Measurements from ENCODE around the gene MRM1. TPM values are rescaled to one million over a fixed set of nuclear protein-coding genes. Genes with fewer than 3 reads are reported as not detected.

MRM1 gene
- total RNA-seq, 1 experiment from 2014 or later: 10.0 TPM

DNA sequence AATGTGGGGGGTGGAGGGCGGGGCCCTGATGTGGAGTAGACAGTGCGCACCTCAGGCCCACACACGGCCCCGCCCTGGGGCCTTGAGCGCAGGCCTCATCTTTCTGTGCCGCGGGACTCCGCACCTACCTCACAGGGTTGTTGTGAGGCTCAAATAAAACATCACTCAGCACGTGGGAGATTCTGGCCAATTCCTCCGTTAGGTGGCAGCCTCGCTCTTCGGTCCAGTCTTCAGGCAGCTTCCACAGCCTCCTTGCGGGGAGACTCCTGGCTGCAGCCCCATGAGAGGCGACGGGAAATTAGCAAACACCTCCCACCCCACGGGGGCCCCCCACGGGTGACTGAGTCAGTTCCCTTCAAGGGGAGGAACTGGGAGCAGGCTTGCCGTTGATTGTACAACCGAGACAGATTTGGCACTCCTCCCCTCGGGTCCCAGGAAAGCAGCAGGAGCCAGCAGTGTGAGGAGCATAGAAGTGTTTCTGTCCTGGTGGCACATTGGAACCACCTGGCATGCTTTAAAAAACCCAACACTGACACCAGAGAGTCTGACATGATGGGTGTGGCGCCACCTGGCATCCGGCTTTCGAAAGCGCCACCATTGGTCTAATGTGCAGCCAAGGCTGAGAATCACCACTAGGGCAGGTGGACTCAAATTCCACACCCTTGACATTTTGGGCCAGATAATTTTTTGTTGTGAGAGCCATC, 7.6 kb downstream of the MRM1 start:
- intact Hi-C loops (cut with micrococcal nuclease): loop anchor here (10.0 kb wide), 1 partner anchor 766 kb away; the partner anchor contains the start of gene C17orf78
- DNase-seq (ENCODE audit: unreplicated experiment): peak; percentile 62
- H3K27ac Mint-ChIP-seq (ENCODE audit: low read depth, unreplicated experiment): peak overlapping the region; percentile 28
- H3K4me1 Mint-ChIP-seq (ENCODE audit: insufficient read depth, unreplicated experiment): peaks cover 26% of the 10 kb centered on the region
- H3K4me3 Mint-ChIP-seq (ENCODE audit: unreplicated experiment): no peak overlapping the region
- peaks cover 16% of the 10 kb centered on the region for H3K36me3 Mint-ChIP-seq (ENCODE audit: insufficient read depth, unreplicated experiment)
- POLR2A ChIA-PET: interaction anchor here (1.0 kb wide), 1 partner anchor 63 kb away, joined by 3 read pairs; no protein-coding TSS in a partner anchor
- TF ChIP-seq, protein P1, sequence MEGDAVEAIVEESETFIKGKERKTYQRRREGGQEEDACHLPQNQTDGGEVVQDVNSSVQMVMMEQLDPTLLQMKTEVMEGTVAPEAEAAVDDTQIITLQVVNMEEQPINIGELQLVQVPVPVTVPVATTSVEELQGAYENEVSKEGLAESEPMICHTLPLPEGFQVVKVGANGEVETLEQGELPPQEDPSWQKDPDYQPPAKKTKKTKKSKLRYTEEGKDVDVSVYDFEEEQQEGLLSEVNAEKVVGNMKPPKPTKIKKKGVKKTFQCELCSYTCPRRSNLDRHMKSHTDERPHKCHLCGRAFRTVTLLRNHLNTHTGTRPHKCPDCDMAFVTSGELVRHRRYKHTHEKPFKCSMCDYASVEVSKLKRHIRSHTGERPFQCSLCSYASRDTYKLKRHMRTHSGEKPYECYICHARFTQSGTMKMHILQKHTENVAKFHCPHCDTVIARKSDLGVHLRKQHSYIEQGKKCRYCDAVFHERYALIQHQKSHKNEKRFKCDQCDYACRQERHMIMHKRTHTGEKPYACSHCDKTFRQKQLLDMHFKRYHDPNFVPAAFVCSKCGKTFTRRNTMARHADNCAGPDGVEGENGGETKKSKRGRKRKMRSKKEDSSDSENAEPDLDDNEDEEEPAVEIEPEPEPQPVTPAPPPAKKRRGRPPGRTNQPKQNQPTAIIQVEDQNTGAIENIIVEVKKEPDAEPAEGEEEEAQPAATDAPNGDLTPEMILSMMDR (IDR thresholded peaks at IDR 0.05; ENCODE audit: unreplicated experiment): peak; percentile 32
- CTCF ChIA-PET: no interaction called here
- BruUV-seq (replicated peaks): no TSS peak
- H3K9me3 Mint-ChIP-seq (ENCODE audit: unreplicated experiment): no peaks in the 10 kb centered on the region
- H3K27me3 Mint-ChIP-seq (ENCODE audit: insufficient read depth, unreplicated experiment): no peaks in the 10 kb centered on the region

DNA sequence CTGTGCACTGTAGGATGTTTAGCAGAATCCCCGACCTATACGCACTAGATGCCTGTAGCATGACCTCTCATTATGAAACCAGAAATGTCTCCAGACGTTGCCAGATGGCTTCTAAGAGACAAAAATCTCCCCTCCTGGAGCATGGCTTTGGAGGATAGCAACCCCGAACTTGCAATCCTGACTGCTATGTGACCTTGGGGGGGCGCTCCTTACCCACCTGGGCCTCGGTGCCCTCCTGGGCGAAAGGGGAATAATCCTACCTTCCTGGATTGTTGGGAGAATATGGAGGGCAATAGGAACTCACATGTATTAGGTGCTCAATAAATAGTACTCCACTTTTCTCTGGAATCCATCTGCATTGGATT, 8.1 kb downstream of the MRM1 start:
- Mint-ChIP-seq H3K27me3 (ENCODE audit: insufficient read depth, unreplicated experiment) (no peaks in the 10 kb centered on the region), H3K27ac (ENCODE audit: low read depth, unreplicated experiment) (no peak overlapping the region), H3K4me1 (ENCODE audit: insufficient read depth, unreplicated experiment) (peaks cover 21% of the 10 kb centered on the region), H3K4me3 (ENCODE audit: unreplicated experiment) (no peak overlapping the region), H3K9me3 (ENCODE audit: unreplicated experiment) (no peaks in the 10 kb centered on the region), H3K36me3 (ENCODE audit: insufficient read depth, unreplicated experiment) (peaks cover 16% of the 10 kb centered on the region)
- no peak for DNase-seq (ENCODE audit: unreplicated experiment)
- CTCF ChIA-PET: interaction anchor here (1.1 kb wide), 1 partner anchor 927 kb away, joined by 4 read pairs; no protein-coding TSS in a partner anchor
- no TSS peak for BruUV-seq (replicated peaks)
- intact Hi-C loops (cut with micrococcal nuclease): loop anchor here (10.0 kb wide), 1 partner anchor 765 kb away; the partner anchor contains the start of gene C17orf78
- POLR2A ChIA-PET: interaction anchor here (1.0 kb wide), 1 partner anchor 64 kb away, joined by 3 read pairs; no protein-coding TSS in a partner anchor
- TF ChIP-seq, protein P1 (IDR thresholded peaks at IDR 0.05; ENCODE audit: unreplicated experiment): no peak

DNA sequence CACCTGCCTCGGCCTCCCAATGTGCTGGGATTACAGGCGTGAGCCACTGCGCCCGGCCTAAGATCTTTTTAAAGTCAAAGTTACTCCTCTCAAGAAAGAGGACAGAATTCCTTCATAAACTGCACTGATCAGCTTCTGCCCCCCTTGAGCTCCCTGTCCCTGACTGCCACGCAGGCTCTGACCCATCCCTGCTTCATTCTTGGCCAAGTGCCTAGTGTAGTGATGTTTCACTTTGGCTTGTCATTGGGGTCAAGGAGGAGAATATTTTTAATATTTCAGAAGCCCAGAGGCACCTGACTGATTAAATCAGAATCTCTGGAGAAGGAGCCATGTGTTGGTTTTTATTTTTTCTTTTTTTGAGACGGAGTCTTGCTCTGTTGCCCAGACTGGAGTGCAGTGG, 9.1 kb downstream of the MRM1 start:
- DNase-seq (ENCODE audit: unreplicated experiment): no peak

More for the DNA sequence above, 9.1 kb downstream of the MRM1 start:
- Mint-ChIP-seq H3K27ac (ENCODE audit: low read depth, unreplicated experiment) (no peak overlapping the region), H3K4me1 (ENCODE audit: insufficient read depth, unreplicated experiment) (peaks cover 21% of the 10 kb centered on the region), H3K36me3 (ENCODE audit: insufficient read depth, unreplicated experiment) (peaks cover 16% of the 10 kb centered on the region), H3K4me3 (ENCODE audit: unreplicated experiment) (no peak overlapping the region), H3K9me3 (ENCODE audit: unreplicated experiment) (no peaks in the 10 kb centered on the region), H3K27me3 (ENCODE audit: insufficient read depth, unreplicated experiment) (no peaks in the 10 kb centered on the region)
- ChIA-PET POLR2A (interaction anchor here (0.8 to 2.5 kb wide), 2 partner anchors 8 to 436 kb away, joined by 4 to 22 read pairs; partner anchors contain the start of gene MRM1), CTCF (interaction anchor here (0.6 to 2.4 kb wide), 8 partner anchors 8 to 926 kb away, joined by 3 to 16 read pairs (median 4); partner anchors contain the start of gene MRM1)
- TF ChIP-seq, protein P1 (IDR thresholded peaks at IDR 0.05; ENCODE audit: unreplicated experiment): no peak
- intact Hi-C loops (cut with micrococcal nuclease): no loop called here
- BruUV-seq (replicated peaks): no TSS peak

Data from MCF 10A (cell line).